NOMO-1 (cell line): ENCODE measurements around the gene RRP36.
A peak's percentile ranks its signal among the peaks of the same experiment; 100 is the strongest.
"Not testable (repeated sequence)": the region's sequence is repeated elsewhere in the genome, so short reads cannot be mapped to it uniquely, and the experiment has no call there.

Experiments used
- DNase-seq, 2 experiments: peaks; one replicate each; lab custom pipeline; 2025; ENCODE audit not compliant: unreplicated experiment in 2 of 2; lab: John Stamatoyannopoulos, UW

RRP36 gene

GRCh38 chr6:43021270-43022047, at the start of gene RRP36:
RRP36 (plus strand) TSS chr6:43021623; CDS start chr6:43021655, 32 bp downstream.
- peak; percentile 63 to 75 for DNase-seq

- DNase-seq: no peak
Observed at GRCh38 chr6:42971746-42972327, 49.6 kb upstream of the RRP36 start.

- DNase-seq: no peak
Observed at GRCh38 chr6:42973926-42974325, 47.5 kb upstream of the RRP36 start.

GRCh38 chr6:42974919-42975505, 46.4 kb upstream of the RRP36 start:
- DNase-seq: no peak

- no peak for DNase-seq
Observed at GRCh38 chr6:42978487-42978838, 43.0 kb upstream of the RRP36 start.

- DNase-seq: peak; percentile 95 to 96
Observed at GRCh38 chr6:42978839-42979522, 42.4 kb upstream of the RRP36 start, which contains the start of gene PEX6. PEX6 (minus strand) TSS chr6:42979181; CDS start chr6:42979150, 31 bp downstream.

GRCh38 chr6:42979523-42980177, 41.8 kb upstream of the RRP36 start:
- peak in 1 of 2 experiments; percentile 28 for DNase-seq

- DNase-seq: no peak
Observed at GRCh38 chr6:42981836-42982235, 39.6 kb upstream of the RRP36 start.

GRCh38 chr6:42984001-42984923, 37.2 kb upstream of the RRP36 start, which contains the start of gene PPP2R5D:
PPP2R5D (plus strand) TSS chr6:42984570; CDS start chr6:42984678, 108 bp downstream.
- peak; percentile 99 for DNase-seq

- peak in 1 of 2 experiments; percentile 13 for DNase-seq
Observed at GRCh38 chr6:42984924-42985475, 36.4 kb upstream of the RRP36 start.

- no peak for DNase-seq
Observed at GRCh38 chr6:42987533-42988451, 33.6 kb upstream of the RRP36 start.

- DNase-seq: no peak
Observed at GRCh38 chr6:42988486-42989020, 32.9 kb upstream of the RRP36 start.

GRCh38 chr6:42989923-42990322, 31.5 kb upstream of the RRP36 start:
- no peak for DNase-seq

GRCh38 chr6:42993445-42993844, 28.0 kb upstream of the RRP36 start:
- DNase-seq: no peak

- no peak for DNase-seq
Observed at GRCh38 chr6:42996513-42996912, 24.9 kb upstream of the RRP36 start.

- DNase-seq: not testable (repeated sequence)
Observed at GRCh38 chr6:42998205-42998604, 23.2 kb upstream of the RRP36 start.

GRCh38 chr6:43001843-43002242, 19.6 kb upstream of the RRP36 start:
- no peak for DNase-seq

- DNase-seq: no peak
Observed at GRCh38 chr6:43005844-43006243, 15.6 kb upstream of the RRP36 start.
